Thyroid gland (tissue), 4 donors: ENCODE data around the gene B3GALT6. TPM values are rescaled to one million over a fixed set of nuclear protein-coding genes. Genes with fewer than 3 reads are reported as not detected.

Experiments
- DNase-seq, 2 donors: peaks; one replicate each; pipeline ENCODE4 v3.0.0-alpha.2; 2019
- H3K27ac ChIP-seq, 3 donors: fragments of 200-600 bp; sonication (generic); 1 replicate in 2 of 3; 2 replicates in 1 of 3; pipeline ENCODE4 v1.5.1; 2016 to 2019; ENCODE audit warnings: mild to moderate bottlenecking in 1 of 3, moderate library complexity in 1 of 3
- H3K27me3 ChIP-seq: fragments of 200-600 bp; sonication (generic); one replicate; pipeline ENCODE4 v1.5.1; 2019
- H3K36me3 ChIP-seq, 2 donors: fragments of 200-600 bp; sonication (generic); one replicate each; pipeline ENCODE4 v1.5.1; 2016 to 2019
- H3K4me1 ChIP-seq, 2 donors: fragments of 200-600 bp; sonication (generic); one replicate each; pipeline ENCODE4 v1.5.1; 2017 to 2019
- H3K4me3 ChIP-seq, 3 donors: fragments of 200-600 bp; sonication (generic); replicated peaks in 1 of 3; 1 replicate in 2 of 3; 2 replicates in 1 of 3; pipeline ENCODE4 v1.5.1; 2016; ENCODE audit warnings: mild to moderate bottlenecking in 1 of 3
- H3K9me3 ChIP-seq: fragments of 200-600 bp; sonication (generic); one replicate; pipeline ENCODE4 v1.5.1; 2017
- POLR2A ChIP-seq, 2 donors: fragments of 450-650 bp; IDR thresholded peaks; one replicate each; pipeline ENCODE4 v1.6.1; 2017; ENCODE audit warnings: antibody characterized with exemption in 2 of 2, mild to moderate bottlenecking in 2 of 2, moderate library complexity in 1 of 2
- WGBS, 2 donors: methylation state at CpG; one replicate each; pipeline ENCODE4 v1.1.5; 2017; 5-methylcytosine and 5-hydroxymethylcytosine counted together
- intact Hi-C: fragments of 100-400 bp; cut with DNase I; formaldehyde crosslinking; loops from one replicate; pipeline ENCODE4 v1.15.1; 2023
- total RNA-seq, 4 donors: library from RNA; depleted of rRNA; stranded (reverse); fragments of >200 nt; gene quantifications; one replicate each; pipeline ENCODE4 v1.2.3, GENCODE V29; 2016
- TF ChIP-seq, protein P1 (sequence below), 6 experiments: fragments of 200-600 bp in 3 of 6; fragments of 450-650 bp in 3 of 6; sonication (generic) in 3 of 6; IDR thresholded peaks; one replicate each; pipeline ENCODE4 v1.5.1; 2016 to 2019; ENCODE audit warnings: antibody characterized with exemption in 6 of 6, mild to moderate bottlenecking in 2 of 6, inconsistent platforms in 1 of 6, moderate library complexity in 1 of 6

B3GALT6 gene
- total RNA-seq, 4 donors from 2014 or later, result 18.0 to 32.2 (median 25.5) TPM

DNA sequence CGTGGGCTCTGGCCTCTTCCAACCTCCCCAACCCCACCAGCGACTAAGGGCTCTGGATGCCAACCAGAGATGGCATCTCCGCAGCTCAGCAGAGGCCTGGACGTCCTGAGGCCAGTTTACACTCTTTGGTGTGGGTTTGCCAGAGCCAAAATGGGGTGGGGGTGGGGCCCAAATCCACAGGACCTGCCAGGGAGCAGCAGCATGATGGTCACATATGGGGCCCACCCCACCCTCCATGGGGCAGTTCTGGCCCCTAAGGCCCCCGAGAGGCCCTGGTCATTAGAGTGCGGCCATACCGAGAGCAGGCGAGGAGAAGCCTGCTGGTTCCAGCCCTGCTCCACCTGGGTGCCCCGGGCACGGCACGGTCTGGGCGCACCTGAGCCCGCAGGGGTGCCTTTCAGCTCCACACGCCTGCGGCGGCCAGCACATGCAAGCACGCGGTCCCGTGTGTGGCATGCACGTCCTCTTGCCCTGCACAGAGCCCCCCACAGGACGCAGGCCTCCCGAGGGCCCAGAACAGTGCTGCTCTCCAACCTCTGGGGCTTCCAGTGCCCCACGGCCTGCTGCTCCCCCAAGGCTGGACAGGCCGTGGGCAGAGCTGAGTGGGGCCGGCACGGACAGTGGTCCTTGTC, 9.7 kb downstream of the B3GALT6 start:
- Histone ChIP-seq H3K4me1 (peaks cover 8 to 20% of the 10 kb centered on the region in 2 donors), H3K4me3 (no peak overlapping the region), H3K27ac (no peak overlapping the region), H3K36me3 (no peaks in the 10 kb centered on the region), H3K9me3 (no peaks in the 10 kb centered on the region), H3K27me3 (no peaks in the 10 kb centered on the region)
- WGBS, 2 donors, result 76 to 87% methylated on average over 6 to 8 of the region's 26 CpGs
- intact Hi-C loops, result no loop called here
- DNase-seq, result no peak
- TF ChIP-seq, protein P1, sequence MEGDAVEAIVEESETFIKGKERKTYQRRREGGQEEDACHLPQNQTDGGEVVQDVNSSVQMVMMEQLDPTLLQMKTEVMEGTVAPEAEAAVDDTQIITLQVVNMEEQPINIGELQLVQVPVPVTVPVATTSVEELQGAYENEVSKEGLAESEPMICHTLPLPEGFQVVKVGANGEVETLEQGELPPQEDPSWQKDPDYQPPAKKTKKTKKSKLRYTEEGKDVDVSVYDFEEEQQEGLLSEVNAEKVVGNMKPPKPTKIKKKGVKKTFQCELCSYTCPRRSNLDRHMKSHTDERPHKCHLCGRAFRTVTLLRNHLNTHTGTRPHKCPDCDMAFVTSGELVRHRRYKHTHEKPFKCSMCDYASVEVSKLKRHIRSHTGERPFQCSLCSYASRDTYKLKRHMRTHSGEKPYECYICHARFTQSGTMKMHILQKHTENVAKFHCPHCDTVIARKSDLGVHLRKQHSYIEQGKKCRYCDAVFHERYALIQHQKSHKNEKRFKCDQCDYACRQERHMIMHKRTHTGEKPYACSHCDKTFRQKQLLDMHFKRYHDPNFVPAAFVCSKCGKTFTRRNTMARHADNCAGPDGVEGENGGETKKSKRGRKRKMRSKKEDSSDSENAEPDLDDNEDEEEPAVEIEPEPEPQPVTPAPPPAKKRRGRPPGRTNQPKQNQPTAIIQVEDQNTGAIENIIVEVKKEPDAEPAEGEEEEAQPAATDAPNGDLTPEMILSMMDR (IDR thresholded peaks at IDR 0.05), result no peak
- TF ChIP-seq POLR2A (IDR thresholded peaks at IDR 0.05), result no peak

DNA sequence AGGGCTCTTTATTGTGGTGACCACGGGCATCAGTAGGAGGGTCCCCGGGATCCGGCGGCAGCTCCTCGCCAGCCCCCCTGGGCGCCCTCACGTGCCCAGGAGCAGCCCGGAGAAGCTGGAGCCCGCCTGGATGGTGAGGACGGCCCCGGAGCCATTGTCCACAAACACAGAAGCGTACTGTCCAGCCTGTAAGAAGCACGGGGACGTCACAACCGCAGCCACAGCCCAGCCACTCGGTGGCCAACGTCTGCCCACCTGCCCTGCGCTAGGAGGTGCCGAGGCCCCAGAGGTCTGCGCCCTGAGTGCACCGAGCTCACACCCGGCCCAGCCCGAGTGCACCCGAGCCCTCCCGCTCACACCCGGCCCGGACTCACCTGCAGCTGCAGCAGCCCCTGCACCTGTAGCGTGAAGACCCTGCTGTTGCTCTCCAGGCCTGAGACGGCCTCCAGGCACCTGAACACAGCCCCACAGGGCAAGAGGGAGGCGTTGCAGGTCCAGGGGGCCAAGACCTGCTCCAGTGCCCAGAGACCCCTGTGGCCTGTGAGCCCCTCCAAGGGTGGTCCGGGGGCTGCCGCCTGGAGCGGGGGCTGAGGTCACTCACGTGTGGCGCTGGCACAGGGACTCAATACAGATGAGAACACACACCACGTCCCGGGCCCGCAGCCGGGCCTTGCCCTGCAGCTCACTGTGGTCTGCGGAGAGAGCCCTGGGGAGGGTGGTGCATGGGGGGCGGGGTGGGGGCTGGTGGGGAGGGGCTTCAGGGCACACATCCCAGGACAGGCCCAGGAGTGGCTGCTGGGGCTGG, 10.6 kb downstream of the B3GALT6 start:
- no peaks in the 10 kb centered on the region for H3K27me3 ChIP-seq
- no peak overlapping the region for H3K27ac ChIP-seq
- WGBS, 2 donors, result 90 to 94% methylated on average over 11 to 29 of the region's 41 CpGs
- H3K4me3 ChIP-seq, result no peak overlapping the region
- H3K36me3 ChIP-seq, result no peaks in the 10 kb centered on the region
- TF ChIP-seq, protein P1 (IDR thresholded peaks at IDR 0.05), result no peak
- TF ChIP-seq POLR2A (IDR thresholded peaks at IDR 0.05), result no peak
- DNase-seq, result no peak
- intact Hi-C loops, result no loop called here
- H3K9me3 ChIP-seq, result no peaks in the 10 kb centered on the region
- H3K4me1 ChIP-seq, result peaks cover 0 to 14% of the 10 kb centered on the region in 2 donors

DNA sequence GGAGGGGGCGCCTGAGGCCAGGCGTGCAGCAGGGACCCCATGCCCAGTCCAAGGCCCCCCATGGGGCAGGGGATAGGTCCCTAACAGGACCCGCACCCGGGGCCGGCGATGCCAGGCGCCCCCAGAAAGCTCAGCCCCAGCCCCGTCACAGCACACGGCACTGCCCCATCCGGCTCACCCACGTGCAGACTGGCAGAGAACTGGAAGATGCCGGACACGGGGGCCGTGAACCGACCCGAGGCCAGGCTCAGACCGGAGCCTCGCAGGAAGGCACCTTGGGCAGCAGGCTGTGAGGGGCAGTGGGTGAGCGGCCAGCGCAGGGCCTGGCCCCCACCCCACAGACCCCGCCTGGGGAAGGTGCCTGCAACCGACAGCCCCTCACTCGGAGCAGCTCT, 11.2 kb downstream of the B3GALT6 start:
- Histone ChIP-seq H3K4me1 (peaks cover 0 to 10% of the 10 kb centered on the region in 2 donors), H3K9me3 (no peaks in the 10 kb centered on the region), H3K4me3 (no peak overlapping the region), H3K36me3 (no peaks in the 10 kb centered on the region), H3K27ac (no peak overlapping the region), H3K27me3 (no peaks in the 10 kb centered on the region)
- intact Hi-C loops, result no loop called here
- no peak for TF ChIP-seq POLR2A (IDR thresholded peaks at IDR 0.05)
- TF ChIP-seq, protein P1 (IDR thresholded peaks at IDR 0.05), result no peak
- no peak for DNase-seq
- 100% methylated on average over 3 to 4 of the region's 23 CpGs for WGBS, 2 donors

DNA sequence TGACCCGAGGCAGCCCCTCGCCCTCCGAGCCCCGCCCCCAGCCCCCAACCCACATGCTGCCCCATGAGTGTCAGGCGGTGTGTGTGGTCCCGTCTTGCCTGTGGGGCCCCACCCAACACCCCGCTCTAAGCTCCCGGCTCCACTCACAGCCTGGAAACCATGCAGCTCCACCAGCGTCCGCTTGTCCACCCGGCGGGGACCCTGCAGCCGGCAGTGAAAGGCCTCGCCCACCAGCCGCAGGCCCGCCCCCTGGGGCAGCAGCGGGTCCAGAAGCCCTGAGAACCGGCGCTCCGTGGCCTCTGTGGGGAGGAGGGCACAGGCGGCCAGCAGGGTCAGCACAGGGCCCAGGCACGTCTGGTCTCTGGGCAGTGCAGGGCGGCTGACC, 11.8 kb downstream of the B3GALT6 start:
- Histone ChIP-seq H3K27me3 (no peaks in the 10 kb centered on the region), H3K27ac (no peak overlapping the region), H3K9me3 (no peaks in the 10 kb centered on the region), H3K36me3 (no peaks in the 10 kb centered on the region), H3K4me1 (peaks cover 0 to 10% of the 10 kb centered on the region in 2 donors), H3K4me3 (no peak overlapping the region)
- DNase-seq, result no peak
- intact Hi-C loops, result no loop called here
- whole genome bisulfite sequencing, 2 donors, result 66 to 82% methylated on average over 12 to 23 of the region's 23 CpGs
- TF ChIP-seq, protein P1 (IDR thresholded peaks at IDR 0.05), result no peak
- no peak for TF ChIP-seq POLR2A (IDR thresholded peaks at IDR 0.05)

DNA sequence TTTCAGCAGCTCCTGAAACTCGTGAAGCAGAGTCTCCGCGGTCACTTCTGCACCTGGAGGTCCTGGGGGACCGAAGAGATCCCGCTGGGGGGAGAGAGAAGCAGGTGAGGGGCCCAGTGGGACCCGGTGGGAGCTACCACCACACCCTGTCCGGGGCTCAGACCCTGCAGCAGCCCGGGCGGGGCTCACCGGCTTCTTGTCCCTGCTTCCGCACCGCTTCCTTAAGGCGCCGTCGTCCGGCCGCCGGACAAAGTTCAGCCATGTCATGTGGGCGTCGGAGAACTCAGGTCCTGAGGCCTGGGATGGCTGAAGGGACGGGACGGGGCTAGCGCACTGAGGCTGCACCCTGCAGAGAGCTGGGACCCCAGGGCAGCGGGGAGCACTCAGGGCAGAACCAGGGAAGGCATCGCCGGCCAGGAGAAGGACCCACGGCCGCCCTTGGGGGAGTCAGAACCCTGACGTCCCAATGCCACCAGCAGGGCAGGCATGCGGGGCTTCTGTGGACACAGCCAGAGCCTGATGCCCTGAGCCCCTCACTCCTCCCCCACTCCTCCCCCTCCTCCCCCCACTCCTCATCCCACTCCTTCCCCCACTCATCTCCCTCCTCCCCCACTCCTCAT, 12.3 kb downstream of the B3GALT6 start:
- no peaks in the 10 kb centered on the region for H3K27me3 ChIP-seq
- no peak for TF ChIP-seq POLR2A (IDR thresholded peaks at IDR 0.05)
- TF ChIP-seq, protein P1 (IDR thresholded peaks at IDR 0.05), result no peak
- WGBS, 2 donors, result 70 to 84% methylated on average over 10 to 30 of the region's 30 CpGs
- H3K27ac ChIP-seq, result no peak overlapping the region
- intact Hi-C loops, result no loop called here
- no peak for DNase-seq
- peaks cover 0 to 10% of the 10 kb centered on the region in 2 donors for H3K4me1 ChIP-seq
- H3K9me3 ChIP-seq, result no peaks in the 10 kb centered on the region
- H3K4me3 ChIP-seq, result no peak overlapping the region
- no peaks in the 10 kb centered on the region for H3K36me3 ChIP-seq
